HG02884 (cell line): ENCODE measurements around the gene KLRC2.
"Not testable (repeated sequence)": the region's sequence is repeated elsewhere in the genome, so short reads cannot be mapped to it uniquely, and the experiment has no call there.

Source experiments
- ATAC-seq: cut with Tn5 transposase; IDR thresholded peaks from one replicate; pipeline ENCODE4 v1.9.1; 2021; ENCODE audit warnings: mild to moderate bottlenecking, moderate library complexity; ENCODE audit not compliant: unreplicated experiment

The KLRC2 gene

DNA sequence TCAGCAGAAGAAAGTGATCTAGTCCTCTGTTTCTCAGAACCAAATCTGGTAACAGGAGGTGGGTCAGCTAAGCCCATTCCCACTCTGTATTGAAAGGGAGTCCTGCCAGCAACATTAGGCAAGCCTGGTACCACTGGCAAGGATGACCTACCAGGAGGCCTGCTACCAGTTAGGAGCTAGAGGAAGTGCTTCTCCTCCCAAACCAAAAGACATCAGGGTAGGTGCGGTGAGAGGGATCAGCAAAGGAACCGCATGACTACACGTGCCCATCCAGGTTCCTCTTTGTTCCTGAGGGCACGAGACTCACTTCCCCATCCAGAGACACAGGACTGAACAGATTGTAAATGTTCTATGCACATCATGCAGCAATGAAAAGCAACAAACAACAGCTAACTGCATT, 29.1 kb downstream of the KLRC2 start:
- no peak for ATAC-seq

DNA sequence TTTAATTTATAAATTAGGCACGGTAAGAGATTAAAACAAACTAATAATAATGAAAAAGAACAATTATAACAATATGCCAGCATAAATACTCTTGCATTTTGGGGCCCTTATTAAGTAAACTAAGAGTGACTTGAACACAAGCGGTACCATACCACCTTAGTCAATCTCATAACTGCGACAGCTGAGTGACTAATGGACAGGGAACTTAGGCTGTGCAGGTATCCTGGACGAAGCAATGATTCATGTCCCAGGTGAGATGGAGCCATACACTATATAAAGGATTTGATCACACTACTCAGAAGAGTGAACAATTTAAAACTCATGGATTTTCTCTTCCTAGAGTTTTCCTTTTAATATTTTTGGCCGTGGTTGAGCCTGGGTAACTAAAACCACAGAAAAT, 30.5 kb downstream of the KLRC2 start:
- no peak for ATAC-seq

DNA sequence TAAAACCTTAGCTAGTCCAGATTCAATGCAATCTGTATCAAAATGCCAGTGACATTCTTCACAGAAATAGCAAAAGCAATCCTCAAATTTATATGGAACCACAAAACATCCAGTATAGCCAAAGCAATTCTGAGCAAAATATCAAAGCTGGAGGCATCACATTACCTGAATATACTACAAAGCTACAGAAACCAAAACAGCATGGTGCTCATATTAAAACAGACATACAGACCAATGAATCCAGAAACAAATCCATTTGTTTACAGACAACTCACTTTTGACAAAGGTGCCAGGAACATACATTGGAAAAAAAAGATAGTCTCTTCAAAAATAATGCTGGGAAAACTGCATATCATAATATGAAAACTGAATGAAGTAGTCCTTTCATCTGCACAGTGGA, 31.0 kb downstream of the KLRC2 start:
- ATAC-seq = no peak

DNA sequence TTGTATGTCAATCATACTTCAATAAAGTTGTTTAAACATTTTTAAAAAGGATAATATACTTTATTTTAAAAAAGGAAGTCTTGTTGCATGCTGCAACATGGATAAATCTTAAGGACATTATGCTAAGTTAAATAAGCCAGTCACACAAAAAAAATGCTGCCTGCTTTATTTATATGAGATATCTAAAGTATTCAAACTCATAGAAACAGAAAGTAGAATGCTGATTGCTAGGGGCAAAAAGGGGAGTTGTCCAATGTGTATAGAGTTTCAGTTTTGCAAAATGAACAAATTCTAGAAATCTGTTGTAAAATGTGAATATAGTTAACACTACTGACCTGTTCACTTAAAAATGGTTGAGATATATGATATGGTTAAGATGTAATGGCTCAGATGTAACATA, 35.0 kb downstream of the KLRC2 start:
- no peak for ATAC-seq

DNA sequence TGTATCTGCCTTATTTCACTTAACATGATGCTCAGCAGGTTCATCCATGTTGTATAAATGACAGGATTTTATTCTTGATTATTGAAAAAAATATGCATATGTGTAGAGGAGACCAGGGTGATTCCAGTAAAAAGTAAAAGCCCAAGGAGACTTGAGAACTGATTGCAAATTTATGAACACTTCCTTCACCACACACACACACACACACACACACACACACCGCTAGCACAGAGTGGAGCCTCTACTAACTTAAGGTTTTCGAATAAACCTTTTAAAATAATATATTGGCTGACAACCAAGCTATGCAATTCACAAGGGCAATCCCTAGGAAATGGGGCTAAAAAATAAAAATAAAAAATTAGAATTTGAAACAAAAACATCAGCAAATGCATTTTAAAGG, 37.6 kb downstream of the KLRC2 start:
- ATAC-seq = no peak

DNA sequence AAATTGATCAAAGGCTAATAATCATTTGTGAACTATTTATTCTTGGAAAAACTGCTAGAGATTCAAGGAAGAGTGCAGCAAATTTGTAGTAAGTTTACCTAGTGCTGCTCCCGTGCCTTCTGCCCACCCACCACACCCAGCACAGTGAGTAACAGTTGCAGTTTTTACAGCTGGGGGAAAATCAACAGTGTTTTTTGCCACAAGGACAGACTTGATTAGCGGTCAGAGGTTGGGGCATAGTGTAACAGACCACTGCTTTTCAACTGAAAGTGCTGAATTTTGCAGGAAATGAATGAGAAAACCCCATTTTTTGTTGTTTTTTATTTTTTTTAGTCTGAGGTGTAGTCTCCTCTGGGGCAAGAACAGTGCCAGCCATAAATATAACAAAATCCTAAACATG, 38.5 kb downstream of the KLRC2 start:
- no peak for ATAC-seq

DNA sequence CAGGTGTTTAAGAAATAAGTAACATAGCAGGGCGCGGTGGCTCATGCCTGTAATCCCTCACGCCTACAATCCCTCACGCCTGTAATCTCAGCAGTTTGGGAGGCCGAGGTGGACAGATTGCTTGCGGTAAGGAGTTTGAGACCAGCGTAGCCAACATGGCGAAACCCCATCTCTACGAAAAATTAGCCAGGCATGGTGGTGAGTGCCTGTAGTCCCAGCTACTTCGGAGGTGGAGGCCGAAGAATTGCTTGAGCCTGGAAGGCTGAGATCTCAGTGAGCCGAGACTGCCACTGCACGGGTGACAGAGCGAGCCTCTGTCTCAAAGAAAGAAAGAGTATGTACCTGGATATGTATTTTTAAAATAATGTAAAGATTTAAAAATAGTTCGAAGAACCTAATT, 39.6 kb downstream of the KLRC2 start:
- not testable (repeated sequence) for ATAC-seq

DNA sequence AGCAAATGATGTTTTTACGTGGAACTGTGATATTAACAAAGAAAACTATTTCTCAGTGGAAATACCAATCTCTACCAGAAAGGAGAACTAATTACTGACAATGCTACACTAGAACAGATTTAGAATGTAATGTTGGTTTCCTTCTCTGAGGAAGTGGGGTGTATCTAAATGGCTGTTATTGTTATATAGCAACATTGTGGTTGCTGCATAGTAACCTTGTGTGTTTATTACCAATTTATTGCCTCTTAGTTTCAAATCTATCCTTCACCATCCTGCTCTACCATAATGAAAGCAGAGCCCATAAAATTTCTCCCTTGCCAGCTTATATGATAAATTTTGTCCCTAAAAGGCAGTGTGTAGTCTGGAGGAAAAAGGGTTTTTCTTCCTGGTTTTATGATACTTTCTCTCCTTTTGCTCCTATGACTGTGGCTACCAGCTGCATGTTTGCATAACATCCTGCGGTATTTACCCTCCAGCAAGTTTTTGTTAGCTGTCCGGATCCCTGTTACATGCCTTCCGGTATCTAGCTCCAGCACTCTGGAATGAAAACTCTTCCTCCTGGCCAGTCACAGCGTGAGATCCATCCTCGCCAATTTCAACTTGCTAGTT, 40.3 kb downstream of the KLRC2 start:
- ATAC-seq = peak; percentile 87

DNA sequence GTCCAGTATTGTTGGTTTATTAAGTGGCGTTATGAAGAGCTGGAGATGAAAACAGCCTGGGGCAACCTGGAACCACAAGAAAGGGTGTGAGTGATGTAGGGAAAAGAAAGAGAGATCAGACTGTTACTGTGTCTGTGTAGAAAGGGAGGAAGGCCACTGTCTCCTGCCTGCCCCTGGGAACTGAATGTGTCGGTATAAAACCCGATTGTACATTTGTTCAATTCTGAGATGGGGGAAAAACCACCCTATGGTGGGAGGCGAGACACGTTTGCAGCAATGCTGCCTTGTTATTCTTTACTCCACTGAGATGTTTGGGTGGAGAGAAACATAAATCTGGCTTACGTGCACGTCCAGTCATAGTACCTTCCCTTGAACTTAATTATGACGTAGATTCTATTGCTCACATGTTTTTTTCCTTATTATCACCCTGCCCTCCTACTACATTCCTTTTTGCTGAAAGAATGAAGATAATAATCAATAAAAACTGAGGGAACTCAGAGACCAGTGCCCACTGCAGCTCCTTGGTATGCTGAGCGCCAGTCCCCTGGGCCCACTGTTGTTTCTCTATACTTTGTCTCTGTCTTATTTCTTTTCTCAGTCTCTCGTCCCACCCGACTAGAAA, 41.2 kb downstream of the KLRC2 start:
- ATAC-seq = not testable (repeated sequence)

DNA sequence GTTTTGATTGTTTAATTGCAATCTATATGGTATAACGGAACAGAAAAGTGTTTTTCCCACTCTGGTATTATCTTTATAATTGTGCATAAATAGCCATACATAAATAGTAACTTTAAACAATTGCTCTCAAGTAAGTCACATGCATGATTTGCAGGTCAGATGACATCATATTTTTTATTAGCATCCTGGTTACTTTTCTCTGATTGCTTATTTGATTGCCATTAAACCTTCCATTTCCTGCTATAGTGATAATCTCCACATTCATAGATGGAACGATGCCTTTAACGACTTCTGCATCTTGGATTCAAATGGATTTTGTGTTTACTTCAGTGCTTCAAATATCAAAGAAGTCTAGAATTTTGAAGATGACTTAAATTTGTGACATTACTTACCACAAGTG, 42.5 kb downstream of the KLRC2 start:
- no peak for ATAC-seq

DNA sequence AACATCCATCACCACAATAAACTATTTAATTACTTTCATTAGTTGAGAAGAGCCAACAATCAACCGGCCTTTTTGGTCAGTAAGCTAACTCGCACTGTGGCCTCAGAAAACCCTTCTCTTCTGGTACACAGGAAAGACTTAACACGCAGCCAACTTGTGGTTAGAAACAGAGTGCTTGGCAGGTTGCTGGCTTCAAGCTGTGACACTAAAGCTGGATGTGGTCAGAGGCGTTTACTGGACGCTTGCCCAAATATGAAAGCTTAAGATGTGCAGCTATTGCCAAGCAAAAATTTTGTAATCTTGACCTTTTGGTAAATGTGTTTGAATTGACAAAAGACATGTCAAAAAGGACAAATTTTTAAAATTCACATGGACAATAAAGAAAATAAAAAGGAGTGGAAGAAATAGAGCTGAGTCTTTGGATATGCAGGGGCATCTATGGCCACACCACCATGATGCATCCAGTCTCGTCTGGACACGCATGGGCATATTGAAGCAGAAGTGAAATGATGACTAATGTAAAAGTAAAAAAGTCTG, 43.3 kb downstream of the KLRC2 start:
- ATAC-seq = peak; percentile 44

DNA sequence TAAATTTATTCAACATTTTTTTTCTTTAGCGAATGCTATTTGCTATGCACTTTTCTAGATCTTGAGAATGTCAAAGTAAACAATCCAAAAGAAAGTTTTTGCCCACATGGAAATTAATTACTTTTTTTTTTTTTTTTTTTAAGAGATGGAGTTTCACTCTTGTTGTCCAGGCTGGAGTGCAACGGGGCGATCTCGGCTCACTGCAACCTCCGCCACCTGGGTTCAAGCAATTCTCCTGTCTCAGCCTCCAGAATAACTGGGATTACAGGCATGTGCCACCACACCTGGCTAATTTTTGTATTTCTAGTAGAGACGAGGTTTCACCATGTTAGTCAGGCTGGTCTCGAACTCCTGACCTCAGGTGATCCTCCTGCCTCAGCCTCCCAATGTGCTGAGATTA, 44.8 kb downstream of the KLRC2 start:
- ATAC-seq = not testable (repeated sequence)

DNA sequence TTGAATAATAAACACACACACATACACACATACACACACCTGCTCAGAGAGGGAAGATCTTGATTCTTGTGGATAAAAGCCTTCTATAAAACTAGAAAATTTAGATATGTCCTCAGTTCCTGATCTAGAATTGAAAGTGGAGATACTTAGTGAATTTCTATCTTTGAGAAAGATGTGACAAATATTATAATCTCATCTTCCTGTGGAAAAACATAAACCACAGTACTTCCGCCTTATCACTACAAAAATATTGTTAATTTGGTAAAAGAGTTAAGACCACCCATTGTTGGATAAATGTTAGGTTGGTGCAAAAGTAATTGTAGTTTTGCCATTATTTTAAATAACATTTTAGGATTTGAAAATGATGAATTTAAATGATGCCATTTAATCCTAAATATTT, 45.9 kb downstream of the KLRC2 start, which contains the start of gene KLRK1:
KLRK1 (minus strand) TSS at position 138 of the 400 bp plus-strand sequence. CDS start 1,231 bp downstream, outside the sequence.
- ATAC-seq = no peak

DNA sequence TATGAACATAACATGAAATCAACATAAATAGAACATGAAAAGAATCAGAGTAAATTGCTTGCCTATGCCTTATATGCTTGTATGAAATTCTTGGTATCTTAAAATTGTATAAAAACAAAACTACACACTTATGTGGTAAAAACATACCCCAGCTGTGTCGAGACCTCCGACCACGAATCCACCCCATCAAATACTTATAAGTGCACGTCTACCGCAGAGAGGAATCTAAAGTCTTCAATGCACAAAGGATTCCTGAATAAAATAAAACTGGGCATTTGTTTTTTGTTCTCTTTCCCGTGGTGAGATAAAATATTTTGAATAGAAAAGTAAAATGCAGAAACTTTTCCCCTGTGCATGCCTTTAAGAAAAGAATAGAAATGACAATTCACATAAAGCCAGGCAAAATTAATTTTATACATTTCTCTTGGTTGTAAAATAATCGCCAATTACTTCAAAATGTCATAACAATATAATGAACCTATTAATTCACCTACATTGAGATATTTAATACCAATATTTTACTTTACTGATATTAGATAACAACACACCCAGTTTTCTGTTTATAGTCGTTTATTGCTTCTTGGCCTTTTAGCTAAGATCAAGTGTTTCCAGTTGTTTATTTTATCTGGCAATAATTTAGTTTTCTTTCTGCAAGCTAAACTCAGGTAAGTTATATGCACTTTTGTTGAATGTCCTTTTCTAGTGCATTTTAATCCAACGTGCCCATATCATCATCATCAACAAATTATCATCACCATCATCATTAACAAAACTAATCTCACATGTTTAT, 47.0 kb downstream of the KLRC2 start:
- no peak for ATAC-seq

DNA sequence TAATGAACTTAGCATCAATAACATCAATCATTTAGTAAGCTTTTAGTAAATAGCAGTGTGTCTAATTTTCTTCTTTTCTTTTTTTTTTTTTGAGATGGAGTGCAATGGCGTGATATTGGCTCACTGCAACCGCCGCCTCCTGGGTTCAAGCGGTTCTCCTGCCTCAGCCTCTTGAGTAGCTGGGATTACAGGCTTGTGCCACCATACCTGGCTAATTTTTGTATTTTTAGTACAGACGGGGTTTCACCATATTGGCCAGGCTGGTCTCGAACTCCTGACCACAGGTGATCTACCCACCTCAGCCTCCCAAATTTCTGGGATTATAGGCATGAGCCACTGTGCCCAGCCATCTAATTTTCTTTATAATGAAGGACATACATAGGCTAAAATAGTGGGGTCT, 48.3 kb downstream of the KLRC2 start:
- ATAC-seq = not testable (repeated sequence)

DNA sequence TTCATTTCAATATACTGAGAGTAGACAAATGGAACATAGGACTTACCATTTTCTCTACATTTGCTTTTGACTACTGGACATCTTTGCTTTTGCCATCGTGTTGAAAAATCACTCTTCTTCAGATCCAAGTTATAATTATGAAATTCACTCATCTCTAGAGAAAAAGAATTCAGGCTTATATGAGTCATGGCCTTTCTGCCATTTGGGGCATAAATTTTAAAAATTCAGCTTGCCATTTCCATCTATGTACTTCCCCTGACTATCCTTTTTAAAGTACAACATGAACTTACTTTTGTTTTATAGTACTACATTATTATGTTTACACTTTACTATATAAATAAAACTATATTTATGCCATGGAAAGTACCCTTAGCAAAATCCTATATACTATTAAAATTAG, 49.0 kb downstream of the KLRC2 start:
- ATAC-seq = no peak

DNA sequence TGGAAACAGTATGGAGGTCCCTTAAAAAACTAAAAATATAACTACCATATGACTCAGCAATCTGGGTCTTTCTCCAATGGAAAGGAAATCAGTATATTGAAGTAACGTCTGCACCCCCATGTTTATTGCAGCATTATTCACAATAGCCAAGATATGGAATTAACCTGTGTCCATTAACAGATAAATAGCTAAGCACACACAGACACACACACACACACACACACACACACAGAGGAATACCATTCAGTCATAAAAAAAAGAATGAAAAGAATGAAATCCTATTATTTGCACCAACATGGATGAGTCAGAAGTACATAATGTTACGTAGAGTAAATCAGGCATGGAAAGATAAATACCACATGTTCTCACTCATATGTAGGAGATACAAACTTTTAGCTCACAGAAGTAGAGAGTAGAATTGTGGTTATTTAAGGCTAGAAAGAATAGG, 50.6 kb downstream of the KLRC2 start:
- no peak for ATAC-seq

DNA sequence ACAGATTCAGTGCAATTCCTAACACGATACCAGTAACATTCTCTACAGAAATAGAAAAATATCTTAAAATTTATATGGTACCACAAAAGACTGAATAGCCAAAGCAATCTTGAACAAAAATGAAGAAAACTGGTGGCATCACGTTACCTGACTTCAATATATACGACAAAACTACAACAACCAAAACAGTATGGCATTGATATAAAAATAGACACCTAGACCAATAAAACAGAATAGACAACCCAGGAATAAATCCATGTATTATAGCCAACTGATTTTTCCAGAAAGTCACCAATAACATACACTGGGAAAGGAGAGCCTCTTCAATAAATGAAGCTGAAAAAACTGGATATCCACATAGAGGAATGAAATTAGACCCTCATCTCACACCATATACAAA, 51.6 kb downstream of the KLRC2 start:
- ATAC-seq = no peak

DNA sequence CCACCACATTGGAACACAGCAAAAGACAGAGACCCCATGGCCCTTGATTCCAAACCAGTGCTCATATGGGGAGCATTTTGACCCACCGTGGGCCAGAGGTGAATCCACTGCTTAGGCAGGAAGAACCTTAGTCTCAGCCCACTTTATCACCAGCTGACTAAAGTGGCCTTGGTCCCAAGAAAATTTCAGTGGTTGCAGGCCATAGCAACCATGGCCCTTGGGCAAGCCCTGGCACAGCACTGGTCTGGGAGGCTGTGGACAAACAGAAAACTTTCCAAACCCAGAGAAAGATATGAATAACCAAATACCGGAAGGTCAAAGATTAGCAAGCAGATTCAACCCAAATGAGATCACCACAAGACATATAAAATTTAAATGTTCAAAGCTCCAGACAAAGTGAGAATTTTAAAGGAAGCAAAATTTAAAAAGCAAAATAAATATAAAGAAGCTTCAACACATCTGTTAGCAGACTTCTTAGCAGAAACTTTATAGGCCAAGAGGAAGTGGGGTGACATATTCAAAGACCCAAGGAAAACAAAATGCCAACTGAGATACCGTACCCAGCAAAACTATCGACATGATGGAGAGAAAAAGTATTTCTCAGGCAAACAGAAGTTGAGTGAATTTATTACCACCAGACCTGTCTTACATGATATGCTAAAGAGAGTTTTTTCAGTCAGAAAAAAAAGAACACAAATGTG, 53.7 kb downstream of the KLRC2 start:
- ATAC-seq = no peak
